IPS-NIHi11 (cell line): ENCODE measurements around the gene TMEM94.
"Not testable (repeated sequence)": the region's sequence is repeated elsewhere in the genome, so short reads cannot be mapped to it uniquely, and the experiment has no call there.

Experiments used
- DNase-seq: peaks from one replicate; pipeline ENCODE4 v3.0.0; 2012; ENCODE audit warnings: mixed read lengths, low spot score

The TMEM94 gene

DNA sequence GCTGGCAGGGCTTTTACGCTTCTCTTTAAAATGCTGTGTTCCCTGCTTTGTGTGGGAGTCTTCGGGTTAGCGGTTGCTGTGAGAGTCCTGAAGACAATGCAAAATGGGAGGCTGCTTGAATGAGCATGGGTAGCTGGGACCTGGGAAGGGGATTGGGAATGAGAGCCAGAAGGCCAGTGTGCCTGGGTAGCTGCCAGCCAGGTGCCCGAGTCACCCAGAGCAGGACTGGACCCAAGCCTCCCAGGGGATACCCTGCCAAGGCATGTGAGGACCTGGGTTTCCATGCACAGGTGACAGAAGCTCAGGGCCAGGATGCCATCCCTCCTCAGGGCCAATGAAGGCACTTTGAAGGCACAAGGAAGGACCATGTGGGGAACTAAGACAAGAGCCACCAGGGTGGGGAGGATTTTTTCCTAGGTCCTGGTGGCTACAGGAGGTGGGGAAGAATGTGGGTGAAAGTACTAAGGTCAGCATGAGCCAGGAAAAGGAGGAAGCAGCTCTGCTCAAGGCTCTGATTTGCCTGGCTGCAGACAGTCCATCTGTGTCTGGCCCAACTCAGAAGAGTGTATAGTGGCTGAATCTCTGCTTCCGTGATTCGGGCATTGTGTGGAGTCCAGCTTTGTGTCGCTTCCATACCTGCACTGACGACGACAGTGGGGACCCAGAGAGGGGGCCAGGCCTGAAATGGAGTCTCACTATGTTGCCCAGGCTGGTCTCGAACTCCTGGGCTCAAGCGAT is 20.5 kb downstream of the TMEM94 start:
- DNase-seq: no peak

- DNase-seq: not testable (repeated sequence)
Observed at GRCh38 chr17:75477490-75477862, 21.0 kb downstream of the TMEM94 start.

DNA sequence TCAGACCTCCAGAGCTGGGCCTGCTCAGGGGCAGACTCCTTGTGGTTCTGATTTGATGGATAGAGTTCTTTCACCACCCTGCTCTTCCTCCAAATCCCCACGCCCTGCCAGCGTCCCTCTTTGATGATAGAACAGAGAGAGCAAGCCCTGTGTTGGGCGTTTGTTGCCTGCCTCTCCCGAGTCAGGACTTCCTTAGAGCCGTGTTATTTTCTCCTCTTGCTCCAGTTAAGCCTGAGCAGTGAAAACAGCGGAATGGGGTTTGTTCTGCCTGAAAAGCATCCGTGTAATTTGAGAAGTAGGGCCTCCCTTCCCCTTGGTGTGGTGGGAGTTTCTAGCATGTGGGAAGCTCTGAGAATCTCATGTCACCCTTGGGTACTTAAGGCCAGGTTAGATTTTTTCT is 22.1 kb downstream of the TMEM94 start:
- no peak for DNase-seq

DNA sequence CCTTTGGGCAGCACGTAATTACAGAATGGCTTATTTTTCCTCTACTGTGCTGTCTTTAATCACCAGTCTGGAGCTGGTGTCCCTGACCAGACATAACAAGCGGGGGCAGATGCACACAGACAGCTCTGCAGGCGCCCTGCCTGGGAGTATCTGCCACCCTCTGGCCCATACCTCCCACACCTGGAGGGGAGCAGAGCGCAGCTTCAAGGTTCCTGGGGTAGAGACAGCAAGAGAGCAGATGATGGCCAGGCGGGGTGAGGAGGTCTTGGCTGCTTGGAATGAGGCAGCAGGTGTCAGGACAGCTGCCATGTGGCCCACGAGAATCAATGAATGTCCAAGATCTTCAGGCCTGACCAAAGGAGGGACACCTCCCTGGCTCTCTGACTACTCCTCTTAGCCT is 23.8 kb downstream of the TMEM94 start:
- no peak for DNase-seq

DNA sequence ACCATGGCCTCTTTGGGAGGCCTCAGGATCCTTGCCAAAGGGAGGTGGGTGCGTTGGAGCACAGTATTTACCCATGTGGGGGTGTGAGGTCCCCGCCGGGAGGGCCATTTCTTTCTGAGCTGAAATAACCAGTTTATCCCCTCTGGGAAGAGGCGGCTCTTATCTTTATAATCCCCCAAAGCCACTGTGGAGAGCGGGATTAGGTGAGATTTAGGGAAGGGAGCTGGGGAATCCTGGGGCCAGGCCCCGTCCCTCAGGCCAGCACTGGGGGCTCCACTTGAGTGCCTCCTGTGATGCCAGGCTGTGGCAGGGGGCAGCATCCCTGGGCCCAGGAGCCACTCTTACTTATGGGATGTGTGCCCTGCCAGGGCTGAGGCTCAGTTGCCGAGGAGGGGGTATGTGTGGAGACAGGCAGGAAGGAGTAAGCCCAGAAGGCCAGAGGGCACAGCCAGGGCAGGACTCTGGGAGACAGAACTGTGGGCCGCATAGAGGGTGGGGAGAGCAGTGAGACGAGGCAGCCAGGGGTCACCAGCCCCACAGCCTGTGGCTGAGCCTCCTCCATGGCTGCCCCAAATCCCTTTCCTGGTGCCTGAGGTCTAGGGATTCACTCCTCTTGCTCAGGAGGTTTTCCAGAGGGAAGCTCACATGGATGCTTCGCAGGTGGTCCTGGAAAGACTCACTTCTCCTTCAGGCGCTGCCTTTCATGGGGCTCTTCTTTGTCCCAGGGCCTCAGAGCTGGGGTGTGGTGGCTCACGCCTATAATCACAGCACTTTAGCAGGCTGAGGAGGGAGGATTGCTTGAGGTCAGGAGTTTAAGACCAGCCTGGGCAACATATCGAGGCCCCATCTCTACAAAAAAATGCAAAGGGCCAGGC is 25.0 kb downstream of the TMEM94 start:
- no peak for DNase-seq

DNA sequence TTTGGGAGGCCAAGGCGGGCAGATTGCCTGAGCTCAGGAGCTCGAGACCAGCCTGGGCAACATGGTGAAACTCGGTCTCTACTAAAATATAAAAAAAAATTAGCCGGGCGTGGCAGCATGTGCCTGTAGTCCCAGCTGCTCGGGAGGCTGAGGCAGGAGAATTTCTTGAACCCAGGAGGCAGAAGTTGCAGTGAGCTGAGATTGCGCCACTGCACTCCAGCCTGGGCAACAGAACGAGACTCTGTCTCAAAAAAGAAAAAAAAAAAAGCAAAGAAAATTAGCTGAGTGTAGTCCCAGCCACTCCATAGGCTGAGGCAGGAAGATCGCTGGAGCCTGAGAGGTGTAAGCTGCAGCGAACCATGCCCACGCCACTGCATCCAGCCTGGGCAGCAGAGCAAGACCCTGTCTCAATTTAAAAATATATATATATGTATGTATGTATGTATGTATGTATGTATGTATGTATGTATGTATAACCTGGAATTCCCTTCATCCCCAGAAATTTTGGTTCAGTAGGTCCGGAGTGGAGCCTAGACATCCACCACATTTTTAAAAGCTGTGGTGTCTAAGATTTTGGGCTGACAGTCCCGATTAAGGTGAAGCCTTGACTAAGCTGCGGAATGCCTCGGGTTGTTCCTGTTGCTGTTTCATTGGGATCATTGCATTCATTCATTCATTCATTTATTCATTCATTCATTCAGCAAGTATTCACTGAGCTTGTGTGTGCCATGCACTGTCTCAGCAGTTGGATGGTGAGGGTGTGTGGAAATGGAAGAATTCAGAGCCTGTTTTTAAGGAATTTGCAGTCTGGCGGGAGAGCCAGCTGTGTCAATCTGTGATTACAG is 25.9 kb downstream of the TMEM94 start:
- no peak for DNase-seq

GRCh38 chr17:75485688-75486087 is 29.3 kb downstream of the TMEM94 start:
- no peak for DNase-seq

GRCh38 chr17:75486151-75486550 is 29.7 kb downstream of the TMEM94 start:
- no peak for DNase-seq

DNA sequence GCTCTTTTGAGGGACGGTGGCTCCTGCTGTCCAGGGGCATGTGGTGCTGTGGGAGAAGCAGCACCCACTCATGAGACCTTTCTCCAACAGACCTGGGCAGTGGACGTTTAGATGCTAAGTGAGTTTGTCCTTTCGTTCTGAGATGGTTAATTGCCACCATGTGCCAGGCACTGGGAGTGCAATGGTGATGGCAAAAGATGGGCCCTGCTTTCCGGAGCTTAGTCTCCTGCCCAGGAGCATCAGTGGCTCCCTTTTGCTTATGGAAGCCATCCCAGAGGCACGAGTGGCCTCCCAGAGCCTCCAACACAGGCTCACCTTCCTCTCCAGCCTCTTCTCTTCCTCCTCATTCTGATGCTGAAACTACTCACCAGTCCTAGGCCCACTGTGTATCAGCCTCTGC is 30.5 kb downstream of the TMEM94 start:
- DNase-seq: no peak

- DNase-seq: no peak
Observed at GRCh38 chr17:75487351-75488070, 31.1 kb downstream of the TMEM94 start.

GRCh38 chr17:75488693-75489510 is 32.5 kb downstream of the TMEM94 start:
- no peak for DNase-seq

GRCh38 chr17:75489511-75489955 is 33.1 kb downstream of the TMEM94 start:
- no peak for DNase-seq

DNA sequence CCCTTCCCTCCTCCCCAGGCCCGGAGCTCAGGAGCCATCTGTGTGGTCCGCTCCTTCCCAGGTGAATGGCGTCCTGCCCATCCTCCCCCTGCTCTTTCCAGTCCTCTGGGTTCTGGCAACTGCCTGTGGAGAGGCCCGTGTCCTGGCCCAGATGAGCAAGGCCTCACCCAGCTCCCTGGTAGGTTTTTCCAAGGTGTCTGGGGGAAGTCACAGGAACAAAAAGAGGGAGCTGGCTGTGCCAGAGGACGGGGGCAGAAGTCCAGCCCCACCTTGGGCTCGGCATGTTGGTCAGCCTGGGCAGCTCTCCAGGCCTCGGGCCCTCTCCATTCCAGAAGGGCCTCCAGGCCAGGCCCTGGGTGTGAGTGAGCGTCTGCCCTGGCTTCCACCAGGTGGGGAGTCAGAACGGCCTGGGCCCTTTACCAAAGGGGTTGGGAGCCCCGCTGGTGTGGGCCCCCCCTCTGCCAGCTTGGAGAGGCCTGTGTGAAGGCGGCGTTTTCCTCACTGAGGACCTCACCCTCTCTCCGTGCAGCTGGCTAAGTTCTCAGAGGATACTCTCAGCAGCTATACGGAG is 33.8 kb downstream of the TMEM94 start:
- no peak for DNase-seq

DNA sequence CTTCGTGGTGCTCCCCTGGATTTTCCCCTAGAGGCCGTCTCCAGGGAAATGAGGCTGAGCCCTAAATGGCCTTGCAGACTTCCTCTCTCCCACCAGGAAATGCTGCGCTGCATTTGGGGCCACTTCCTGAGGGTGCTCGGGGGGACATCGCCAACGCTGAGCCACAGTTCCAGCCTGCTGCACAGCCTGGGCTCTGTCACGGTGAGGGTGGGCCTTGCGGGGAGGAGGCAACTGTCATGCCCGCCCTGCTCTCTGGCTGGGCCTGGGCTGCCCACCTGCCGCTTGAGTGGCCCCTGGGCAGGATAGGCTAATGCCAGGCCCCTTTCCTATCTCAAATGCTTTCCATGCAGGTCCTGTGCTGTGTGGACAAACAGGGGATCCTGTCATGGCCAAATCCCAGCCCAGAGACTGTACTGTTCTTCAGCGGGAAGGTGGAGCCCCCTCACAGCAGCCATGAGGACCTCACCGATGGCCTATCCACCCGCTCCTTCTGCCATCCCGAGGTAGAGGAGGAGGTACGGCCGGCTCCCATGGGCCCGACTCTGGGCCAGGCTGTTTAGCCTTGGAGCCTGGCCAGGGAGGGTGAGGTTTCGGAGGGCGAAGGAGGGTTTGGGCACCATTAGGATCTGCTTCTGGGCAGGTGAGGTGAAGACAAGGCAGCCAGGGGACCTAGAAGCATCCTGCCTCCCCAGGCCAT is 34.7 kb downstream of the TMEM94 start:
- DNase-seq: no peak

DNA sequence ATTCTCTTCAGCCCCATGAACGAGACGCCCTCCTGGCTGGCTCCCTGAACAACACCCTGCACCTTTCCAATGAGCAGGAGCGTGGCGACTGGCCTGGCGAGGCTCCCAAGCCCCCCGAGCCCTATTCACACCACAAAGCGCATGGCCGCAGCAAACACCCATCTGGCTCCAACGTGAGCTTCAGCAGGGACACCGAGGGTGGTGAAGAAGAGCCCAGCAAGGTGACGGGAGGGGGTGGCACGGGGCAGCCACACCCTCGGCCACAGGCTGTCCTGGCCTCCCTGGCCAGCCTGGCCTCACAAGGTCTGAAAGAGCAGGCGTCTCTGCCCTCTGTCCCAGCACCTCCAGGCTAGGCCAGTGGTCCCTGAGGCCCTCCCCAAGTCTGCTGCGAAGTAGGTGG is 35.2 kb downstream of the TMEM94 start:
- DNase-seq: no peak

DNA sequence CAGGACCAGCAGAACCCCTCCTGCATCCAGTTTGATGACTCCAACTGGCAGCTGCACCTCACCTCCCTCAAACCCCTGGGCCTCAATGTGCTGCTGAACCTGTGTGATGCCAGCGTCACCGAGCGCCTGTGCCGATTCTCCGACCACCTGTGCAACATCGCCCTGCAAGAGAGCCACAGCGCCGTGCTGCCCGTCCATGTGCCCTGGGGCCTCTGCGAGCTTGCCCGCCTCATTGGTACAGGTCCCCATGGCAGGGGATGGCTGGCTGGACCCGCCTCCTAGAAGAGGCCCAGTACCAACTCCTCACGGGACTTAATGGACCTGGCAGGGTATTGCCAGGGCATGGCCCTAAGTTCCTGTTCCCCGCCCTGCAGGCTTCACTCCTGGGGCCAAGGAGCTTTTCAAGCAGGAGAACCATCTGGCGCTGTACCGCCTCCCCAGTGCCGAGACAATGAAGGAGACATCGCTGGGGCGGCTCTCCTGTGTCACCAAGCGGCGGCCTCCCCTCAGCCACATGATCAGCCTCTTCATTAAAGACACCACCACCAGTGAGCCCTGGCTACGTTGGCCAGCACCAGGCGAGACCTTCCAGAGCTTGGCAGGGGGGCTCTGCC is 36.2 kb downstream of the TMEM94 start:
- no peak for DNase-seq

- no peak for DNase-seq
Observed at GRCh38 chr17:75493476-75494129, 37.2 kb downstream of the TMEM94 start.

GRCh38 chr17:75494326-75494877 is 38.0 kb downstream of the TMEM94 start:
- no peak for DNase-seq

- no peak for DNase-seq
Observed at GRCh38 chr17:75496005-75496404, 39.6 kb downstream of the TMEM94 start.
